UCSD-AML1 (cell line): ENCODE measurements around the gene DNAH5.
"Not testable (repeated sequence)": the region's sequence is repeated elsewhere in the genome, so short reads cannot be mapped to it uniquely, and the experiment has no call there.

ENCODE experiments used
- DNase-seq: peaks from one replicate; lab custom pipeline; 2025; ENCODE audit not compliant: unreplicated experiment; lab: John Stamatoyannopoulos, UW

The DNAH5 gene

DNA sequence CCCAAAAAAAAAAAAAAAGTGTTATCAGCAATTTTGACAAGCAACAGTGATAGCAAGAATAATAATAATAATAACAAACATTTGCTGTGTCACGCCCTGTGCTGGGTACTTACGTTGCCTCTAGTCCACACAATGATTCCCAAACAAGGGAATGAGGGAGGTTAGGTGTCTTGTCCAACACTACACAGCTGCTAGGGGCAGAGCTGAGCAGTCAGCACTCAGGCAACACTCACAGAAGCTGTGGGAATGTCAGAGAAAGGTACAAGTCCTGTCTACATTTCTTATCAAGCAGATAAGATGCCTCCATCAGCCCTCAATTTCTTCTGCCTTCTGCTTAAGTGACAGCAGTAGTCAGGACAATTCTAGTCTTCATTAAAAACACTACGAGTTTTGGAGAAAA, 111.0 kb downstream of the DNAH5 start:
- DNase-seq, result no peak

DNA sequence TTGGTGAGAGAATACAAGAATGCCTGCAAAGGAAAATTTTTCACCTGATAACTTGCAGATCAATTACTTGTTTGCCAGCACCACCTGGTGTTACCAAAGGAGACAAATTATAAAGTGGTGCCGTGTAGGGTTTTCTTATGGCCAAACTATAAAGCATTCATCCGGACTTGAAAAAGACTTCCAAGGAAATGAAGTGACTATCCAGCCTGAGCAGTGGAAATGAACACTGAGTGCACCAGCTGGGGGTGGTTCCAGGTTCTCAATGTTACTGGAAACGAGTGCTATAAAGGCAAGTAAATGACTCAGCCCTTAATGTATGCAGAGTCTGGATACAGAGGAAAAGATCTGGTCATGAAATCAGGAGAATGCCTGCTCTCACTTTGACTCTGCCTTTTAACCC, 113.1 kb downstream of the DNAH5 start:
- no peak for DNase-seq

- no peak for DNase-seq
Measured at GRCh38 chr5:13830536-13830935, 114.0 kb downstream of the DNAH5 start.

DNA sequence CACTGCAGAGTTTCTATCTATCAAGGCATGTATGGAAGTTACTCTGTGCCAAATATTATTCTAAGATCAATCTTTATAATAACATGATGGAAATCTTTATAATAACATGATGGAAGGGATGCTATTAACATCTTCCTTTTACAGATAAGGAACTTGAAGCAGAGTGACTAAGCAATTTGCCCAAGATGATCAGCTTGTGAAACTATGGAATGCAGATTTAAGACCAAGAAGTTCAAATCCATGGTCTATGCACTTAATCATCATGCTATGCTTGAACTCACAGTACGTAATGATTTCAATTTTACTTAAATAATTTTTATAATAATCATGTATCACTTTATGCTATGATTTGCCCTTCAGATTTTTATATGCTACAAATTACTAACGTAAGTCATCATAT, 123.1 kb downstream of the DNAH5 start:
- DNase-seq, result no peak

GRCh38 chr5:13816126-13816525, 128.4 kb downstream of the DNAH5 start:
- DNase-seq, result no peak

- DNase-seq, result no peak
Measured at GRCh38 chr5:13814301-13814700, 130.2 kb downstream of the DNAH5 start.

DNA sequence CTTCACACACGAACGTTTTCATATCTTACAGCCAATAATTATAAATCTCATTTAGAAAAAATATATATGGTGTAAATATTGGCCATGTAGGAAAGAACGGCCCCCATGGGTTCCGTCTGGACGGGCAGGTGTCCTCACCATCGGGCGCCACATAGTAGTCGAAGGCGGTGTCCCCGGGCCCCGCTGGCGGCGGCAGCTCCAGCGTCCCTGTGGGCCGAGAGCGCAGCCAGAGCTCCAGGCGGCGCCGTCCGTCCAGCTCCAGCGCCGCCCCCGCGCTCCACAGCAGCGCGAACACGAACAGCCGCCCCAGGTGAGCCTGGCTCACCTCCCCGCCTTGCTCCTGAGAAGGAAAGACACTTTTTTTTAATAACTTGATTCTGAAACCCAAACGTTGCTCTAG, 134.6 kb downstream of the DNAH5 start:
- DNase-seq, result no peak

- DNase-seq, result no peak
Measured at GRCh38 chr5:13804336-13804735, 140.2 kb downstream of the DNAH5 start.

DNA sequence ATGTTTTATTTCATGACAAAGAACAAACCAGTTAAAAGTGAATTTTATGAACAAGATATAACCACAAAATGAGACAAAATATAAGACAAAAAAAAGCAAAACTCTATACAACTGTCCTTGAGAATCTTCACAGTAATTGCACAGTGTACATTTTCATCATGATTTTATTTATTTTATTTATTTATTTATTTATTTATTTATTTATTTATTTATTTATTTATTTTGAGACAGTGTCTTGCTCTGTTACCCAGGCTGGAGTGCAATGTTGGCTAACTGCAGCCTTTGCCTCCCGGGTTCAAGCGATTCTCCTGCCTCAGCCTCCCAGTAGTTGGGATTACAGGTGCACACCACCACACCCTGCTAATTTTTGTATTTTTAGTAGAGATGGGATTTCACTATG, 145.9 kb downstream of the DNAH5 start:
- DNase-seq, result not testable (repeated sequence)

DNA sequence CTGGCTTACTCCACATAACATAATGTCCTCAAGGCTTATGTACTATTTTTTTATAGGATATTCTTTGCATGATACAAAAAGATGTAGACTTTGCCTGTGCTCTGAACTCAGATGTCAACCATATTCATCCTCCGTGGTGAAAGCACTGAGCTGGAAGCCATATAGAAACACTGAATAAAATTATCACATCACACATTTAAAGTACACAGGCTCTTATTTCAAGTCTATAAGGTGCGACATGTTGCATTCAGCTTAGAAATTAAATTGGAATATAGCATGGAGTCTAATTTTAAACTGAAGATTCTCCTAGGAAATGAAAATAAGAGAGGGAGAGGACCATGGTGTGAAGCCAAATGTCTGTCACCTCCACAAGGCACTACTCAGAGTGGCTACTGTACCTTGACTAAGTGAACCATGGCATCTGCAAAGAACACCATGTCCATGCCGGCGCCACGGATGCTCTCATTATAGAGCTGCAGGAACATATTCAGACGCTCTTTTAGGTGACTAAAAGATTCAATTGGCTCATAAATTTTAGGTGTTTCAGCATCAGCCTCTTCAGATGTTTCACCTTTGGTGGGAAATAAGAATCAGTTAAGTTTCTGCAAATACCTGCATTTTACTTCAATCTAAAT, 158.6 kb downstream of the DNAH5 start:
- DNase-seq, result no peak

DNA sequence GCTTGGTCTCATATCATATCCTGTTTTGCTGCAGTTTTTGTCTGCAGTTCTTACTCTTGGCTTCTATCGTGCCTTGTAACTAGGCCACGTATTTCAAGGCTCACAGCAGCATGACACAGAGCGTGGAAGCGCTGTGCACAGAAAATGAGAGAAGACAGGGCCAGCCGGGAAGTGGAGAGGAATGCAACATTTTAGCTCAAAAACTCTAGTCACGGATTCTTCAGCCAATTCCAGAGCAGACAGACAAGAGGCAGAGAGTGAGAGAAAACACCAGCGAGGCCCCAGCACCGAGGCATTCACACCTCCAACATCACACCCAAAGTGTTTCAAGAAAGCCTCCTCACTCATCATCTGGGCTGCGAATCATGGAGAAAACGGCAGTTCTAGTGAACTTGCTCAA, 160.8 kb downstream of the DNAH5 start:
- DNase-seq, result no peak

DNA sequence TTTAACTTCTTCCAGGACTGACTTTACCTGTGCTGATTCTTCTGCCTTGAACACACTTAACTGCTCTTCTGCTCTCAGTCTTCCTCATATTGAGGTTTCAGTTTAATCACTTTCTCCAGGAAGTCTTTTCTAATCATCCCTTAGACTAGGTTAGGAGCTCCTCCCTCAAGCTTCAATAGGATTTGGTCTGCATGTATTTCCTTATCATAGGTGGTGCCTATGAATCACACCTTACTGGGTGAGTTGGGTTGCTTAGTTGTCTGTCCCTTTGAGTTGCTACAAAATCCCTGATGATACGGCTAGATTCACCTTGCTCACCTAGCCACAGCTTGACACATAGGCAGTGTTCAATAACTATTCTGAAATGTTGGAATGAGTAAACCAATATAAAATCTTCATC, 164.4 kb downstream of the DNAH5 start:
- no peak for DNase-seq

DNA sequence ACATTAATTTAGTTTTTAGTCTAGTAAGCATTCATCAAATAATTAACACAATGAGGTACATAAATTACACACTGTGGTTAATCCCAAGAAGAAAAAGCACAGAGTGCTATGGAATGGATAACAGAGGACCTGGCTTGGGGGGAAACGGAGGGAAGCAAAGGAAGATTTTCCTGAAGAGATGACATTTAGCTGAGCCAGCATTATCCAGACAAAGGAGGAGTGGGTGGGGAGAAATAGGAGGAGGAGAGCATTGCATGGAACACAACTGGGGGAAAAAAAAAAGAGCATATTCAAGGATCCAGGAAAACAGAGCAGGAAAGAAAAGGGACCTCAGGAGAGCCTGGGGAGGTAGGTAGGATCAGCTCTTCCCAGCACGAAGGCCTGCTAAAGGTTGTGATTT, 170.8 kb downstream of the DNAH5 start:
- no peak for DNase-seq

DNA sequence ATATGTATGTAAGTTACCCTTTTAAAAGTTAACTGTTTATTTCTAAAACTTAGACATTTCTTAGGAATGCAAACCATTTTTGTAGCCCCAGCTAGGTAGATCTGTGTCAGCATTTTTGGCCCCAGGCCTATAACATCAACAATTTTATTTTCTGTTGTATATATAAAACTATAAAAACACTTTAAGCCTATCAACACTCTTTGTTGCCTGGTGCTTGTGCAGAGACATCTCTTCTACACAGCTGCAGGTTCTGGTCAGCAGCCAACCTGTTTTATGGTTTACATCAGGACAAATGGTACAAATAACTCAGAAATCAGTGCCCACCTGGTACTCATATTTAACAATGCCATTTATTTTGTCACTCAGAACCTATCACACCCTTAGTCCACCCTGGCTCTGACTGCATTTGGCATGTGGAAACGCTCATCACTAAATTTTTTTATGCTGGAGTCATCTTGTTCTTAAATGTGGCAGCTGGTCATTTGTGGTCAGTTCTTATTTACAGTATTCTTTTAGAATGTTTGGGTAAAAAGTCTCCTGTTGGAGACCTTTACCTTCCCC, 173.4 kb downstream of the DNAH5 start:
- DNase-seq, result no peak

DNA sequence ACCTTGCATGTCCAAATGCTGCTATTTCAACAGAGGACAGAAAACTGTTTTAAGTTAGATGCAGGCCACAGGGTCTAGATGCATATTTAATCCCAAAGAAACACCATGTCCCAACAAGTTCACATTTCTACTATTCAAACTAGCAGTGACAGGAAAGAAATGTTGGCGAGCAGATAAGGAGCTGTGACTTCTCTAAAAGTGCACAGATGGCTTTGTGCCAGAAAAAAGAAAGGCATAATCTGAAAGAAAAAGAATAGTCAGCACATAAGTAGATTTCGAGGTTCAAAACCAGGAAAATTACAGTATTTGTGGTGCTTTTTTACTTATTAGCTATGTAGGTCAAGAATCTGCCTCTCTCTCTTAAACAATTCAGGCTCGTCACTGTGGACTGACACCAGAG, 178.3 kb downstream of the DNAH5 start:
- DNase-seq, result no peak

DNA sequence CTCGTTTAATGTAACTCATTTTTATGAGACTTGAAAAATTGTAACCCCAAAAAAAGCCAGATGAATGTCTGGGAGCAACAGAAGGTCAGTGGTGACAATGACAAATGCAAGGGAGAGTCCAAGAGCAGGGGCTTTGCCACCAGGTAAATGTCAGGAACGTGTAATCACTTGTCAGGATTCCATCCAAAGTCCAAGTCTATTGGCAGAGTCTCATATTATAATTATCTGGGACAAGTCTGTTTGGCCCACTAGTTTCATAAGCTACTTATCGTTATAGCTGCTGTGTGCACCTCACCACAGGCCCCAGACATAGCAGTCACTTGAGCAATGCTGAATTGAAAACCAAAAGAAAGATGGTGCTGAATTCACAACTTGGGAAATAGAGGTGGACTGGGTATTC, 180.8 kb downstream of the DNAH5 start:
- DNase-seq, result no peak

GRCh38 chr5:13749766-13750165, 194.7 kb downstream of the DNAH5 start:
- DNase-seq, result no peak

DNA sequence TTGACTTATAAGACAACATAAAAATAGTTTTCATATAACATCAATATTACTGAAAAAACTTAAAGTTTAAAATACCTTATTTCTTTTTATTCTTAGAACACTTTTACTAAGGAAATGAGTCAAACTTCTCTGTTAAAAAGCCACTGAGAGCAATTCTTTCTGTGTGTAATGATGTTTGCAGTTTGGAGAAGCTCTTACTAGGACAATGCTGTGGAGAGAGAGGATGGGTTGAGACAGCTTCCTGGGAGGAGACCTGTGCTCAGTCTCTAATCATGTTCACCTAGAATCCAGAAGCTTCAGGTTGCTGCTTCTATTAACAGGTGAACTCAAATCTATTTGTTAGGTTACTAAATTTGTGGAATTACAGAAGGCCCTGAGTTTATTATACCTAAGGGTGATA, 198.5 kb downstream of the DNAH5 start:
- no peak for DNase-seq

- no peak for DNase-seq
Measured at GRCh38 chr5:13745508-13745907, 199.0 kb downstream of the DNAH5 start.

DNA sequence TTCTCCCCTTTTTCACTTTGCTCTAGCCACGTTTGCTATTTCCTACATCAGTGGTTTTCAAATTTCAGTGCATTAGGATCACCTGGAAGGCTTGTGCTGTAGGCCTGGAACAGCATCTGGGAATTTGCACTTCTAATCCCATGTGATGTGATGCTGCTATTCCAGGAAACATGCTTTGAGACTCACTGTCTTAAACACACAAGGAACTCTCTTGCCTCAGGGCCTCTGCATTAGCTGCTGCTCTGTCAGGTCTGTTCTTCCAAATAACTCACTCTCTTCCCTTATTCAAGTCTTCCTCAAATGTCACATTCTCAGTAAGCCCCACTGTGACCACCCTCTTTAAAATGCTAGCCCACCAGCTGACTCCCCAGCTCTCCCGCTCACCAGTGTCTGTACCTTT, 204.0 kb downstream of the DNAH5 start:
- no peak for DNase-seq

DNA sequence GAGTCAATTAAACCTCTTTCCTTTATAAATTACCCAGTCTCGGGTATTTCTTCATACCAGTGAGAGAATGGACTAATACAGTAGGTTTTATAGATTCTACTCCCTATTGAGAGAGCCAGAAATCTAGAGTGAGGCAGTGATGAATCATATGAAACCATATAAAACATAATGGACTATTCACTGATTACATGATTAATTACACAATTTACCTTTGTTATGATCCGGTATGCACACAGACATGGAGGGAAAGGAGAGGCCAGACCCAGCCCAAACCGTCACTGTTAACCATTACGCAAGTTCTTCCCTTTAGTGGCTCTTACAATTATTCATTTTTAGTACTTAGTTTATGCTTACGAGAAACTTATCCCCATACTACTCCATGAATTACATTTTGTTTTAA, 205.0 kb downstream of the DNAH5 start:
- no peak for DNase-seq

DNA sequence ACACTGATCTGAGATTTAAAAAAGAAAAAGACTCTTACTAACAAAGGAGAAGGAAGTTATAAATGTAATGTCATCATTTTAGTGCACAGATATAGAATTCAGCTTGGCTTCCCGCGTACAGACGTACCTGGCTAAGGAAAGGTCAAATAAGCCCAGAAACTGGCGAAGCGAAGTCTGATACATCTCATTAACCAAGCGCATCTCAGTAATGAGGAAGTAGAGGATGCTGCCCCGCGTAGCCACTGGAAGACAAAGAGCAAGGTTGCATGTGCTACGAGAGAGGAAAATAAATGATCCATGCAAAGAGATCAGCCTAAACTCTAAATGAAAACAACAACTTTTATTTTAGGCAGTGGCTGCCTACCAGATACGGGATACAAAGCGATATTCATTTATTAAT, 208.8 kb downstream of the DNAH5 start:
- no peak for DNase-seq

DNA sequence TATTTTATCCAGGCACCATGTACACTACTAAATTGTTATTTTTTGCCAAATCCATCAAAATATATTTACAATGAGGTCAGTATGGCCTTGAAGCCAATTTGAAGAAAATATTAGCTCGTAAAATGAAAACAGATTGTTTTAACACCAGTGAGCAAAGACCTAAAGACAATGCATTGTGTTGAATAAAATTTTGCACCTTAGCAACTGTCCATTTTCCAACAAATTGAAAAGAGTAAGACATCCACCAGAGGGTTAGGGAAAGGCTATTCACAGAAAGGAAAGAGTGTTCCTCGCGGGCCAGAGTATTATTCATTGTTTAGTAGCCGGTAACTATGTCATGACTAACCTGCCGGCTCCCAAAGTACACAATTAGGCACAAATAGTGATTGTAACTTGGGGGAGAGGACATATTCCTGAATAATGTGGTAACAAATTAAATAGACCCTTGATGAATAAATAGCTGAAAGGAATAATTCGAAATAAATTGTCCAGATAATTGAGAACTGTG, 213.3 kb downstream of the DNAH5 start:
- DNase-seq, result no peak
